ENCODE data around the gene WDHD1.
"Not testable (repeated sequence)": the region's sequence is repeated elsewhere in the genome, so short reads cannot be mapped to it uniquely, and the experiment has no call there.

The WDHD1 gene

DNA sequence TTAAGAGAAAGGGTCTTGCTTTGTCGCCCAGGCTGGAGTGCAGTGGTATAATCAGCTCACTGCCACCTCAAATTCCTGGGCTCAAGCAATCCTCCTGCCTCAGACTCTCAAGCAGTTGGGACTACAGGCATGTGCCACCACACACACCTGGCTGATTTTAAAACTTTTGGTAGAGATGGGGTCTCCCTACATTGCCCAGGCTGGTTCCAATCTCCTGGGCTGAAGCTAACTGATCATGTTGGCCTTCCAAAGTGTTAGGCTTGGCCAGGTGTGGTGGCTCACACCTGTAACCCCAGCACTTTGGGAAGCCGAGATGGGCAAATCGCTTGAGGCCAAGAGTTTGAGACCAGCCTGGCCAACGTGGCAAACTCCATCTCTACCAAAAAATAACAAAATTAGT, 80.4 kb downstream of the WDHD1 start:
- no peak for FAIRE-seq

DNA sequence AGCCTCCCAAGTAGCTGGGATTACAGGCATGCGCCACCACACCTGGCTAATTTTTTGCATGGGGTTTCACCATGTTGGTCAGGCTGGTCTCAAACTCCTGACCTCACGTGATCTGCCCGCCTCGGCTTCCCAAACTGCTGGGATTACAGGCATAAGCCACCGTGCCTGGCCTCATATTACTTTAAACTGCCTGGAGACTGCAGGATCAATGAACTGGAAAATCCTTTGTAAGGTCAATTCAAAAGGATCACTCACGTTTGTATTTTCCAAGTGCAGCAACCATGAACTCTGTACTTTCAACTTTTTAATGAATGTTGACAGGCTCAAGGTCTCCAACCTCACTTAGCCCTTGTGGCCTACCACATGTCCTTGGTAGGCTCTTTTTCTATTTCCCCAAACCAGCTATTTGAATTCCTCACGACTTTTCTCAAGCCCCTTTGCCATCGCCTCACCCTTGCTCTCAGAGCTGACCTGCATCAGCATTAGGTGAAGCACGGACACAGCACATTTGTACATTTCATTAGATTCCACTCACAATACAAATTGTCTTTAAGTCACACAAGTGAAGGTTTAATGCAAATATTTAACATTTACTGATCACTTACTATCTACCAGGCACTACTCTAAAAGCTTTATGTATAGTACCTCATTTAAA, 82.0 kb downstream of the WDHD1 start:
- no peak for FAIRE-seq

GRCh38 chr14:54942913-54943312, 84.0 kb downstream of the WDHD1 start:
- FAIRE-seq = no peak

- FAIRE-seq = no peak
These were observed 90.1 kb downstream of the WDHD1 start for GRCh38 chr14:54936816-54937215.

DNA sequence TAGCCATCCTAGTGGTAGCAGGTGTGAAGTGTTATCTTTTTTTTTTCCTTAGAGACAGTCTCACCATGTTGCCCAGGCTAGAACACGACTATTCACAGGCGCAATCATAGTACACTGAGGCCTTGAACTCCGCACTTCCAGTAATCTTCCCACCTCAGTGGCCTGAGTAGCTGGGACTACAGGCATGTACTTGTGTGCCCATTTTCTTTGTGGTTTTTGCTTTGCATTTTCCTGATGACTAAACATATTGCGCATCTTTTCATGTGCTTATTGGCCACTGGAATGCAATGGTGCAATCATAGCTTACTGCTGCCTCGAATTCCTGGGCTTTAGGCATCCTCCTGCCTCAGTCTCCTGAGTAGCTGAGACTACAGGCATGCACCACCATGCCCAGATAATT, 90.9 kb downstream of the WDHD1 start:
- FAIRE-seq = no peak

- no peak for FAIRE-seq
These were observed 91.8 kb downstream of the WDHD1 start for GRCh38 chr14:54935100-54935499.

DNA sequence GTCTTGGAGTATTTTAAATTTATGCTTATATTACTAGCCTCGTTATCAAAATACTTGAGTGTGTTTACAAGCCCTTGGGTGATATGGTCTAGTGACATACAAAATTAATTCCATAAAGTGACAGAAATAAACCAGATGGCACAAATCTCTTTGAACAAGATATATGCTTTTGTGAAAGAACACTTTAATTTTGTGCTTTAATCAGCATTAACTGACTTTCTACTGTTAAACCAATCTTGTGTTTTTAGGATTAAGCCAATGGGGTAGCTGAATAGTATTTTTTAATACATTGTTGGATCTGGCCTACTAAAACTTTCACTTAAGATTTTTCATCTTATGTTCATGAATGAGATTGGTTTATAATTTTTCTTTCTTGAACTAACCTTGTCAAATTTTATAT, 93.9 kb downstream of the WDHD1 start:
- FAIRE-seq = peak; percentile 38

GRCh38 chr14:54931598-54932340, 95.1 kb downstream of the WDHD1 start:
- no peak for FAIRE-seq

GRCh38 chr14:54931101-54931500, 95.8 kb downstream of the WDHD1 start:
- FAIRE-seq = no peak

GRCh38 chr14:54929556-54929955, 97.3 kb downstream of the WDHD1 start:
- FAIRE-seq = no peak

DNA sequence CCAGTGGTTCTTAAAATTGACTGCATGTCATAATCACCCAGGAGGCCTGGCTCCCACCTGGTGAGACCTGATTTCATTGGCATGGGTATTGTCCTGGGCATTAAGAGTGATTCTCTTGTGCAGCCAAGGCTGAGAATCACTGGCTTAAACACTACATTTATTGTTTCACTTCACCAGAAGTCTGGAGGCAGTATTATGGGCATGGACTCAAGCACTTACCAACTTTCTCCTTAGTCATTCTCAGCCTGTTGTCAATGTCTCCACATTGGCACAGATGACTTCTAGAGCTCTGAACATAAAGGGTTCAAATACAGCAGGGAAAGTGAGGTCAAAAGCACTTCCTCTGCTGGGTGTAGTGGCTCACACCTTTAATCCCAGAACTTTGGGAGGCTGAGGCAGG, 98.7 kb downstream of the WDHD1 start:
- FAIRE-seq = no peak

GRCh38 chr14:54927551-54927950, 99.3 kb downstream of the WDHD1 start:
- FAIRE-seq = no peak

- FAIRE-seq = not testable (repeated sequence)
These were observed 100.3 kb downstream of the WDHD1 start for GRCh38 chr14:54926570-54926969.

- FAIRE-seq = peak; percentile 33
These were observed 104.3 kb downstream of the WDHD1 start for GRCh38 chr14:54922598-54922997.

- peak; percentile 99 for FAIRE-seq
These were observed 106.8 kb downstream of the WDHD1 start for GRCh38 chr14:54920052-54920451.

DNA sequence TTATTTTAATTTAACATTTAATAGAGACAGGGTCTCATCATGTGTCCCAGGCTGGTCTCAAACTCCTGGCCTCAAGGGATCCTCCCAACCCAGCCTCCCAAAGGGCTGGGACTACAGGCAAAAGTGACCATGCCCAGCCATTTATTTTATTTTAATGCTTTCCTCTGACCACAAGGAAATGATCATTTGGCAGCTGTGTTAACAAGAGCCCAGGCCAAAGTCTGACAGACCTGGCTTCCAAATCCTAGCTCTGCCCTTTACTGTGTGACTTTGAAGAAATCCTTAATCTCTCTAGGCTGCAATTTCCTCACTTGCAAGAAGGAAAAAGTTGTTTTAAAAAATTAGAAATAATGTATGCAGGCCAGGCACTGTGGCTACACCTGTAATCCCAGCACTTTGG, 107.6 kb downstream of the WDHD1 start:
- peak; percentile 53 for FAIRE-seq

DNA sequence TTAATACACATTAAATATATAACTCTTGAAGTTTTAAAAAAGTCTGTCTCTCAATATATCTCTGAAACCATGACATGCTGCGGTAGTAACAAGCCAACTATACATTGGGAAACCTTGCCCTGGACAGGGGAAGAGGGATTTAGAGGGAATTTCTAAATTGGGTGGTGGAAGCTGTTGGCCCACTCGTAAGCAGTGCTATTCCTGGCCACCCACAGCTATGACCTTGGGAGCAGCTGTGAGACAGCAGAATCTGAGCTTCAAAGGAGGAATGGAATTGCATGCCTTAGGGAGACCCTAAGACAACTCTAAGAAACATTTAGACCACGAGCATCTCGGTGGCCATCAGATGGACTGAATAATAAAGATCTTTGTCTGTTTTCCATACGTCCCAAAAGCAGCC, 108.5 kb downstream of the WDHD1 start:
- no peak for FAIRE-seq

DNA sequence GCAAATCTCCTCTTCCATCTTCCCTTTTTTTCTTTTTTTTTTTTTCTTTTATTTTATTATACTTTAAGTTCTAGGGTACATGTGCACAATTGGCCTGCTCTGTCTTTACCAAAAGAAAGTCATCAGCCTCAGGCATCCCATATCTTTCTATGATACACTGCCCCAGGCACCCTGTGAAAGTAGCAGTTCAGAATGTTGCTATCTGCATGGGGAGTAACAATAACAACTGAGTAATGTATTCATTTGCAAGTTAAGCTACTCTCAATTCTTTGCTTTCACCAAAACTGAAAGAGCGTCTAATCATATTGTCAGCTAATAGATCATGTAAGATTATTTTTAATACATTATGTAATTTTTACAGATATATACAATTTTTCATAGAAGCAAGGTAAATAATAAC, 110.8 kb downstream of the WDHD1 start:
- FAIRE-seq = no peak

DNA sequence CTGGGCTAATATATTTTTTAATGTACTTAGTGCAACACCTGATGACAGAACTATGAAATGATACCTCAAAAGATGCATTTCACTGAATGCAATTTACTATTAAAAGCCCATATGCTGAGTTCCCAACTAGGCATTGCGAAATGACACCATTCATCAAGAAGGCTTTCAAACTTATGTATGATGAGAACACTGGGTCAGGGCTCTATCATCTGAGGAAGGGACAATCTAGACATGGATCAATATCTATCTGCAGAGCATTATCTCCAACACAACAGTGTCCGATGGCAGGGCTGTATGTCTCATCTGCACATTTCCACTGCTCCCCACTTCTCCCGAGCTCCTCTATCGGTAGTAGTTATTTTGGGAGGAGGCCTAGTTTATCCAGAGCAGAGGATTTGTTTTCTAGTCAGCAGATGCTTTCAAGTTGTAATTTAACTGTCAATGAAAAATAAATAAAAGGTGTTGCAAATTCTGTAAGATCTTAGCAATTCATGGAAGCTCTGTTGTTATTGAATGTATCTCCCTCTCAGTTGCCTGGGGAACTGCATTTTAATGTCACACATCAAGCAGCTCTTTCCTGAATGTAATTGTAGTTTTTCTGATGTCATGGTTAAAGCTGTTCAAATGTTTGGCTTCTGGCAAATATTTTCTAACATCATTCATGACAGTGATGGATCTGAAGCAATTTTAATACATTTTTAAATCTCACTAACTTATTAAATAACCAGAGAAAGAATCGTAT, 116.9 kb downstream of the WDHD1 start:
- no peak for FAIRE-seq

DNA sequence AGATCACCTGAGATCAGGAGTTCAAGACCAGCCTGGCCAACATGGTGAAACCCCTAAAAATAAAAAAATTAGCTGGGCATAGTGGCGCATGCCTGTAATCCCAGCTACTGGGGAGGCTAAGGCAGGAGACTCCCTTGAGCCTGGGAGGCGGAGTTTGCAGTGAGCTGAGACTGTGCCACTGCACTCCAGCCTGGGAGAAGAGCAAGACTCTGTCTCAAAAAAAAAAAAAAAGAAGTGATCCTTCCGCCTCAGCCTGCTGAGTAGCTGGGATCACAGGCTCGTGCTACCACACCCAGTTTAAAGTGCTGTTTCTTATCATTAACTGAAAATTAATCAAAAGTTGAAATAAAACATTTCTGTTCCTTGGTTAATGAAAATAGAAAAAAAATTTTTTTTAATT, 117.9 kb downstream of the WDHD1 start:
- not testable (repeated sequence) for FAIRE-seq

- no peak for FAIRE-seq
These were observed 118.7 kb downstream of the WDHD1 start for GRCh38 chr14:54908190-54908589.

DNA sequence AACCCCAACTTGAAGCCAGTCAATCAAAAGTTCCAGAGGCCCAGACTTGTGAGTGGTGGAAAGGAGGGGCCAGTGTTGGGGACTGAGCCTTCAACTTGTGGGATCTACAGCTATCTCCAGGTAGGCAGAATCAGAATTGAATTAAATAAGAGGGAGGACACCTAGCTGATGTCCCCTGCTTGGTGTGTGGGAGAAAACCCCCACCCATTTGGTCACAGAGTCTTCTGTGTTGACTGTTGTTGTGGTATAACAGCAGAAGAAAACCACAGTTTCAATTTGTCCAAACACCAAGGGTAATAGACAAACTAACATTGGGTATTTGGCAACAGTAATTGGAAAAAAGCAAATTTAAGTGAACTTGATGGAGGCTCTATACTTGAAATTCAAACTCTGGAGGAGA, 120.8 kb downstream of the WDHD1 start:
- no peak for FAIRE-seq

- FAIRE-seq = no peak
These were observed 124.1 kb downstream of the WDHD1 start, which contains the start of gene GCH1 for GRCh38 chr14:54902521-54903420. Gene GCH1, minus strand, starts transcription at chr14:54902826. Its CDS starts 163 bp downstream, at chr14:54902663.
